ENCODE results near the gene SAMD5. TPM values are rescaled to one million over a fixed set of nuclear protein-coding genes. Genes with fewer than 3 reads are reported as not detected.

The SAMD5 gene
- total RNA-seq, 1 experiment from 2014 or later = 4.0 TPM

DNA sequence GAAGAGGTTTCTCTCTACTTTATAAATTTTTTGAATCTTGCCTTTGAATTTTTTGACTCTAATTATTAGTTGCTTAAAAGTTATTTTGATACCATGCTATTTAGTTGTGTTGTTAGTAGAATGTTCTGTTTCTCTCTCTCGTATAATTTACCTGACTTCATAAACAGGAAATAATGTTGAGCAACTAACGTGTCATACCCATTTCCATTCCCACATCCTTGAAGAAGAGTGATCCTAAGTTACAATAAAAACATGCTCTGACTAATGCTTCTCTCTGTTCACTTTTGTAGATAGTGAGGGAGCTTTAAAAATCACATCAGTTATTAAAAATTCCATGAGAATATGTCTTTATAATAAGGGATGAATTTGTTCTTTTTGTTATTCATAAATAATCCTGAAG is 69.7 kb downstream of the SAMD5 start:
- ChIA-PET CTCF (no interaction called here), POLR2A (no interaction called here), RAD21 (ENCODE audit: low non-redundant PET in 1 of 2, low total read pairs in 2 of 2, uncharacterized antibody in 2 of 2, unreplicated experiment in 2 of 2) (no interaction called here)
- BruUV-seq (replicated peaks) = no TSS peak
- Histone ChIP-seq H2AFZ (ENCODE audit: low read depth, low read length, poor library complexity, severe bottlenecking) (no peak overlapping the region), H3K4me2 (ENCODE audit: low read length) (no peak overlapping the region), H3K27me3 (ENCODE audit: insufficient read depth, low read length) (no peaks in the 10 kb centered on the region), H3K4me3 (replicated peaks in 1 of 2; ENCODE audit: low read depth in 1 of 2, low read length in 2 of 2) (no peak overlapping the region), H4K20me1 (ENCODE audit: insufficient read depth) (no peaks in the 10 kb centered on the region), H3K4me1 (ENCODE audit: control insufficient read depth in 1 of 2, insufficient read depth in 2 of 2, low read length in 2 of 2) (no peaks in the 10 kb centered on the region), H3K9ac (ENCODE audit: low read length) (no peak overlapping the region), H3K9me2 (ENCODE audit: insufficient read depth) (no peaks in the 10 kb centered on the region), H3K27ac (ENCODE audit: low read depth, low read length) (no peak overlapping the region), H3K79me2 (ENCODE audit: insufficient read depth, low read length) (no peaks in the 10 kb centered on the region), H3K9me3 (ENCODE audit: control insufficient read depth in 1 of 2, insufficient read depth in 1 of 2, low read depth in 1 of 2, low read length in 2 of 2) (no peaks in the 10 kb centered on the region), H3K36me3 (ENCODE audit: control insufficient read depth in 1 of 2, insufficient read depth in 2 of 2, low read length in 2 of 2) (no peaks in the 10 kb centered on the region)
- intact Hi-C loops (cut with micrococcal nuclease) = no loop called here
- DNase-seq (ENCODE audit: low read depth, low spot score) (no peak), ATAC-seq (no peak)
- TF ChIP-seq FOSL1 (IDR thresholded peaks at IDR 0.05; ENCODE audit: low read depth) = no peak

DNA sequence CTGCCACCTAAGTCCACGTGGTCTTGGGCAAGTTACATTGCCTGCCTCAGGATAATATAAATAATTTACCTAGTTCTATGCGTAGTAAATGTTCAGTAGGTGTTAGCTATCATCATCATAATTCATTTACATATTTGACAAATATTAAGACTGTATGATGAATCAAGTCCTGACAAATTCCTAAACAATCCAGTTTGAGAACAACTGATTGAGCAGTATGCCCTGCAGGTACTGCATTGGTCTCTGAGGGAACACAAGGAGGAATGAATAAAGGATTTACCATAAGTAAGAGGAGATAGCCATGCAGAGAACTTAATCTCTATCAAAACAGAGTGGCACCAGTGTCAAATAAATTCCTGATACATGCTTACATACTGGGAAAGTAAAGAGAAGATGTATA is 70.4 kb downstream of the SAMD5 start:
- DNase-seq (ENCODE audit: low read depth, low spot score) = no peak
- intact Hi-C loops (cut with micrococcal nuclease) = no loop called here
- TF ChIP-seq, protein P1, sequence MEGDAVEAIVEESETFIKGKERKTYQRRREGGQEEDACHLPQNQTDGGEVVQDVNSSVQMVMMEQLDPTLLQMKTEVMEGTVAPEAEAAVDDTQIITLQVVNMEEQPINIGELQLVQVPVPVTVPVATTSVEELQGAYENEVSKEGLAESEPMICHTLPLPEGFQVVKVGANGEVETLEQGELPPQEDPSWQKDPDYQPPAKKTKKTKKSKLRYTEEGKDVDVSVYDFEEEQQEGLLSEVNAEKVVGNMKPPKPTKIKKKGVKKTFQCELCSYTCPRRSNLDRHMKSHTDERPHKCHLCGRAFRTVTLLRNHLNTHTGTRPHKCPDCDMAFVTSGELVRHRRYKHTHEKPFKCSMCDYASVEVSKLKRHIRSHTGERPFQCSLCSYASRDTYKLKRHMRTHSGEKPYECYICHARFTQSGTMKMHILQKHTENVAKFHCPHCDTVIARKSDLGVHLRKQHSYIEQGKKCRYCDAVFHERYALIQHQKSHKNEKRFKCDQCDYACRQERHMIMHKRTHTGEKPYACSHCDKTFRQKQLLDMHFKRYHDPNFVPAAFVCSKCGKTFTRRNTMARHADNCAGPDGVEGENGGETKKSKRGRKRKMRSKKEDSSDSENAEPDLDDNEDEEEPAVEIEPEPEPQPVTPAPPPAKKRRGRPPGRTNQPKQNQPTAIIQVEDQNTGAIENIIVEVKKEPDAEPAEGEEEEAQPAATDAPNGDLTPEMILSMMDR (IDR thresholded peaks at IDR 0.05 in 2 of 3, conservative IDR thresholded peaks at IDR 0.05 in 1 of 3; ENCODE audit: borderline replicate concordance in 1 of 3, insufficient read depth in 1 of 3, low read depth in 2 of 3, low read length in 2 of 3) = no peak
- TF ChIP-seq EZH2phosphoT487 (IDR thresholded peaks at IDR 0.05; ENCODE audit: borderline replicate concordance) = no peak
- no peak for TF ChIP-seq EGR1 (IDR thresholded peaks at IDR 0.05; ENCODE audit: low read depth)
- TF ChIP-seq, protein P2, sequence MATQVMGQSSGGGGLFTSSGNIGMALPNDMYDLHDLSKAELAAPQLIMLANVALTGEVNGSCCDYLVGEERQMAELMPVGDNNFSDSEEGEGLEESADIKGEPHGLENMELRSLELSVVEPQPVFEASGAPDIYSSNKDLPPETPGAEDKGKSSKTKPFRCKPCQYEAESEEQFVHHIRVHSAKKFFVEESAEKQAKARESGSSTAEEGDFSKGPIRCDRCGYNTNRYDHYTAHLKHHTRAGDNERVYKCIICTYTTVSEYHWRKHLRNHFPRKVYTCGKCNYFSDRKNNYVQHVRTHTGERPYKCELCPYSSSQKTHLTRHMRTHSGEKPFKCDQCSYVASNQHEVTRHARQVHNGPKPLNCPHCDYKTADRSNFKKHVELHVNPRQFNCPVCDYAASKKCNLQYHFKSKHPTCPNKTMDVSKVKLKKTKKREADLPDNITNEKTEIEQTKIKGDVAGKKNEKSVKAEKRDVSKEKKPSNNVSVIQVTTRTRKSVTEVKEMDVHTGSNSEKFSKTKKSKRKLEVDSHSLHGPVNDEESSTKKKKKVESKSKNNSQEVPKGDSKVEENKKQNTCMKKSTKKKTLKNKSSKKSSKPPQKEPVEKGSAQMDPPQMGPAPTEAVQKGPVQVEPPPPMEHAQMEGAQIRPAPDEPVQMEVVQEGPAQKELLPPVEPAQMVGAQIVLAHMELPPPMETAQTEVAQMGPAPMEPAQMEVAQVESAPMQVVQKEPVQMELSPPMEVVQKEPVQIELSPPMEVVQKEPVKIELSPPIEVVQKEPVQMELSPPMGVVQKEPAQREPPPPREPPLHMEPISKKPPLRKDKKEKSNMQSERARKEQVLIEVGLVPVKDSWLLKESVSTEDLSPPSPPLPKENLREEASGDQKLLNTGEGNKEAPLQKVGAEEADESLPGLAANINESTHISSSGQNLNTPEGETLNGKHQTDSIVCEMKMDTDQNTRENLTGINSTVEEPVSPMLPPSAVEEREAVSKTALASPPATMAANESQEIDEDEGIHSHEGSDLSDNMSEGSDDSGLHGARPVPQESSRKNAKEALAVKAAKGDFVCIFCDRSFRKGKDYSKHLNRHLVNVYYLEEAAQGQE (IDR thresholded peaks at IDR 0.05; ENCODE audit: low read depth) = no peak
- TF ChIP-seq, protein P3, sequence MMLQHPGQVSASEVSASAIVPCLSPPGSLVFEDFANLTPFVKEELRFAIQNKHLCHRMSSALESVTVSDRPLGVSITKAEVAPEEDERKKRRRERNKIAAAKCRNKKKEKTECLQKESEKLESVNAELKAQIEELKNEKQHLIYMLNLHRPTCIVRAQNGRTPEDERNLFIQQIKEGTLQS (IDR thresholded peaks at IDR 0.05) = no peak
- no peak for TF ChIP-seq CBX3 (IDR thresholded peaks at IDR 0.05; ENCODE audit: low read depth)
- TF ChIP-seq TCF7L2 (IDR thresholded peaks at IDR 0.05; ENCODE audit: borderline replicate concordance, extremely low read depth, insufficient read depth, insufficient read length) = no peak
- TF ChIP-seq ZNF274 (IDR thresholded peaks at IDR 0.05; ENCODE audit: low read depth, low read length) = no peak
- no peak for TF ChIP-seq SP1 (IDR thresholded peaks at IDR 0.05; ENCODE audit: low read depth)
- TF ChIP-seq, protein P4, sequence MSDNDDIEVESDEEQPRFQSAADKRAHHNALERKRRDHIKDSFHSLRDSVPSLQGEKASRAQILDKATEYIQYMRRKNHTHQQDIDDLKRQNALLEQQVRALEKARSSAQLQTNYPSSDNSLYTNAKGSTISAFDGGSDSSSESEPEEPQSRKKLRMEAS (IDR thresholded peaks at IDR 0.05) = no peak
- no peak for TF ChIP-seq ZFX (IDR thresholded peaks at IDR 0.05)
- TF ChIP-seq EZH2 (IDR thresholded peaks at IDR 0.05) = no peak
- no peak for TF ChIP-seq CEBPB (IDR thresholded peaks at IDR 0.05; ENCODE audit: low read depth)
- TF ChIP-seq RAD21 (IDR thresholded peaks at IDR 0.05; ENCODE audit: low read depth) = no peak
- no peak for TF ChIP-seq SIN3A (IDR thresholded peaks at IDR 0.05; ENCODE audit: low read depth)
- no peak for TF ChIP-seq FOSL1 (IDR thresholded peaks at IDR 0.05; ENCODE audit: low read depth)

More for the DNA sequence above, 70.4 kb downstream of the SAMD5 start:
- BruUV-seq (replicated peaks) = no TSS peak
- ChIA-PET RAD21 (ENCODE audit: low non-redundant PET in 1 of 2, low total read pairs in 2 of 2, uncharacterized antibody in 2 of 2, unreplicated experiment in 2 of 2) (no interaction called here), CTCF (no interaction called here), POLR2A (no interaction called here)
- Histone ChIP-seq H3K4me1 (ENCODE audit: control insufficient read depth in 1 of 2, insufficient read depth in 2 of 2, low read length in 2 of 2) (no peaks in the 10 kb centered on the region), H3K4me2 (ENCODE audit: low read length) (no peak overlapping the region), H3K27me3 (ENCODE audit: insufficient read depth, low read length) (no peaks in the 10 kb centered on the region), H3K9ac (ENCODE audit: low read length) (no peak overlapping the region), H3K36me3 (ENCODE audit: control insufficient read depth in 1 of 2, insufficient read depth in 2 of 2, low read length in 2 of 2) (no peaks in the 10 kb centered on the region), H2AFZ (ENCODE audit: low read depth, low read length, poor library complexity, severe bottlenecking) (no peak overlapping the region), H3K27ac (ENCODE audit: low read depth, low read length) (no peak overlapping the region), H3K9me2 (ENCODE audit: insufficient read depth) (no peaks in the 10 kb centered on the region), H3K4me3 (replicated peaks in 1 of 2; ENCODE audit: low read depth in 1 of 2, low read length in 2 of 2) (no peak overlapping the region), H3K9me3 (ENCODE audit: control insufficient read depth in 1 of 2, insufficient read depth in 1 of 2, low read depth in 1 of 2, low read length in 2 of 2) (no peaks in the 10 kb centered on the region), H4K20me1 (ENCODE audit: insufficient read depth) (no peaks in the 10 kb centered on the region), H3K79me2 (ENCODE audit: insufficient read depth, low read length) (no peaks in the 10 kb centered on the region)
- no peak for ATAC-seq
